Uterus (tissue), 2 donors: ENCODE results near the gene CCN2.

Experiments used
- POLR2A ChIP-seq, 2 donors: fragments of 450-650 bp; IDR thresholded peaks; one replicate each; pipeline ENCODE4 v1.6.1; 2016; ENCODE audit warnings: antibody characterized with exemption in 2 of 2, mild to moderate bottlenecking in 1 of 2, moderate library complexity in 1 of 2
- TF ChIP-seq, protein P1 (sequence below), 4 experiments: fragments of 200-600 bp in 2 of 4; fragments of 450-650 bp in 2 of 4; sonication (generic) in 2 of 4; IDR thresholded peaks; one replicate each; pipeline ENCODE4 v1.5.1; 2016 to 2019; ENCODE audit warnings: antibody characterized with exemption in 4 of 4, mild to moderate bottlenecking in 2 of 4, moderate library complexity in 1 of 4

DNA sequence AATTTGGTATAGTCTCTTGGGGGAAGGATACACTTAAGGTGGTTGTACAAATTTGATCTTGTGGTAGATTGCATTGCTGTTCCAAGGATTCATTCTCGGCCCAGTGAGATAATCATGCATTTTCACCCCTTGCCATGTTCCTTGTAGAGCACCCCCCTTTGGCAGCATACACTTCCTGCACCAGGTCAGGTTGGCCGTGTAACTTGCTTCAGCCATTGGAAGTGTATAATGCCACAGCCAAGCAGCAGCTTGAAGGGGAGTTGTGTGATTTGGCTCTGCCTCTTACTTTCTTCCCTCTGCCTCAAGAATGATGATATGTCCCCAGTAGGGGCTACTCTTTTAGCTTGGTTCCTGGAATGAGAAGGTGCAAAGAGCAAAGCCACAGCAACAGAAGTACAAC lies 21.9 kb downstream of the CCN2 start:
- TF ChIP-seq, protein P1, sequence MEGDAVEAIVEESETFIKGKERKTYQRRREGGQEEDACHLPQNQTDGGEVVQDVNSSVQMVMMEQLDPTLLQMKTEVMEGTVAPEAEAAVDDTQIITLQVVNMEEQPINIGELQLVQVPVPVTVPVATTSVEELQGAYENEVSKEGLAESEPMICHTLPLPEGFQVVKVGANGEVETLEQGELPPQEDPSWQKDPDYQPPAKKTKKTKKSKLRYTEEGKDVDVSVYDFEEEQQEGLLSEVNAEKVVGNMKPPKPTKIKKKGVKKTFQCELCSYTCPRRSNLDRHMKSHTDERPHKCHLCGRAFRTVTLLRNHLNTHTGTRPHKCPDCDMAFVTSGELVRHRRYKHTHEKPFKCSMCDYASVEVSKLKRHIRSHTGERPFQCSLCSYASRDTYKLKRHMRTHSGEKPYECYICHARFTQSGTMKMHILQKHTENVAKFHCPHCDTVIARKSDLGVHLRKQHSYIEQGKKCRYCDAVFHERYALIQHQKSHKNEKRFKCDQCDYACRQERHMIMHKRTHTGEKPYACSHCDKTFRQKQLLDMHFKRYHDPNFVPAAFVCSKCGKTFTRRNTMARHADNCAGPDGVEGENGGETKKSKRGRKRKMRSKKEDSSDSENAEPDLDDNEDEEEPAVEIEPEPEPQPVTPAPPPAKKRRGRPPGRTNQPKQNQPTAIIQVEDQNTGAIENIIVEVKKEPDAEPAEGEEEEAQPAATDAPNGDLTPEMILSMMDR (IDR thresholded peaks at IDR 0.05), result no peak
- TF ChIP-seq POLR2A (IDR thresholded peaks at IDR 0.05), result no peak
